DOHH2 (cell line): Measurements from ENCODE around the gene SEMA5A.

Source experiments
- H3F3A ChIP-seq: fragments of 200-600 bp; sonication (generic), shearing (Covaris generic); 2 replicates; pipeline ENCODE4 v1.6.0; 2016; ENCODE audit warnings: antibody characterized with exemption, mild to moderate bottlenecking; ENCODE audit not compliant: control insufficient read depth, insufficient read depth
- H3K27ac ChIP-seq: fragments of 200-600 bp; sonication (generic); 2 replicates; pipeline ENCODE4 v1.5.1; 2014; ENCODE audit warnings: low read depth, mild to moderate bottlenecking, low read length, moderate library complexity
- H3K27me3 ChIP-seq: fragments of 200-600 bp; sonication (generic); 2 replicates; pipeline ENCODE4 v1.6.1; 2014; ENCODE audit warnings: mild to moderate bottlenecking, low read length, mixed read lengths; ENCODE audit not compliant: control insufficient read depth
- H3K36me3 ChIP-seq: fragments of 200-600 bp; sonication (generic); 2 replicates; pipeline ENCODE4 v1.6.1; 2014; ENCODE audit warnings: mild to moderate bottlenecking, low read length, moderate library complexity, mixed read lengths; ENCODE audit not compliant: control insufficient read depth
- H3K4me1 ChIP-seq: fragments of 200-600 bp; sonication (generic); 2 replicates; pipeline ENCODE4 v1.6.1; 2014; ENCODE audit warnings: mild to moderate bottlenecking, low read length, mixed read lengths; ENCODE audit not compliant: control insufficient read depth
- H3K4me2 ChIP-seq: fragments of 200-600 bp; sonication (generic); 2 replicates; pipeline ENCODE4 v1.6.0; 2014; ENCODE audit warnings: mild to moderate bottlenecking, low read length, moderate library complexity
- H3K4me3 ChIP-seq: fragments of 200-600 bp; sonication (generic); 2 replicates; pipeline ENCODE4 v1.5.1; 2014; ENCODE audit warnings: mild to moderate bottlenecking, low read length, mixed read lengths
- H3K79me2 ChIP-seq: fragments of 200-600 bp; sonication (generic); 2 replicates; pipeline ENCODE4 v1.6.1; 2014; ENCODE audit warnings: mild to moderate bottlenecking, low read length, mixed read lengths; ENCODE audit not compliant: control insufficient read depth
- H3K9me2 ChIP-seq: fragments of 200-600 bp; sonication (generic); replicated peaks from 2 replicates; pipeline ENCODE4 v1.6.1; 2014; ENCODE audit warnings: mild to moderate bottlenecking, low read length, mixed read lengths; ENCODE audit not compliant: control insufficient read depth
- H3K9me3 ChIP-seq: fragments of 200-600 bp; sonication (generic); 2 replicates; pipeline ENCODE4 v1.6.1; 2014; ENCODE audit warnings: antibody characterized with exemption, low read length, mixed read lengths; ENCODE audit not compliant: control insufficient read depth, insufficient read depth
- H4K20me1 ChIP-seq: fragments of 200-600 bp; sonication (generic); 2 replicates; pipeline ENCODE4 v1.6.0; 2014; ENCODE audit warnings: low read depth, mild to moderate bottlenecking, antibody characterized with exemption, low read length, moderate library complexity; ENCODE audit not compliant: control insufficient read depth, insufficient read depth
- EZH2phosphoT487 ChIP-seq: fragments of 200-600 bp; sonication (generic); IDR thresholded peaks from 2 replicates; pipeline ENCODE4 v1.6.1; 2017; ENCODE audit warnings: borderline replicate concordance, mild to moderate bottlenecking, antibody characterized with exemption, low read length, moderate library complexity, mixed read lengths
- TF ChIP-seq, protein P1 (sequence below): fragments of 200-600 bp; sonication (generic); IDR thresholded peaks from one replicate; pipeline ENCODE4 v1.5.1; 2014; ENCODE audit warnings: antibody characterized with exemption, mild to moderate bottlenecking, low read depth, low read length; ENCODE audit not compliant: poor library complexity, severe bottlenecking

SEMA5A gene

GRCh38 chr5:9067154-9067553 lies 478.7 kb downstream of the SEMA5A start:
- Histone ChIP-seq H3F3A (no peaks in the 10 kb centered on the region), H4K20me1 (no peaks in the 10 kb centered on the region), H3K36me3 (no peaks in the 10 kb centered on the region), H3K79me2 (no peaks in the 10 kb centered on the region), H3K4me2 (no peak overlapping the region), H3K27me3 (no peaks in the 10 kb centered on the region), H3K4me1 (no peaks in the 10 kb centered on the region), H3K9me3 (no peaks in the 10 kb centered on the region), H3K9me2 (no peaks in the 10 kb centered on the region), H3K4me3 (no peak overlapping the region), H3K27ac (no peak overlapping the region)
- TF ChIP-seq, protein P1, sequence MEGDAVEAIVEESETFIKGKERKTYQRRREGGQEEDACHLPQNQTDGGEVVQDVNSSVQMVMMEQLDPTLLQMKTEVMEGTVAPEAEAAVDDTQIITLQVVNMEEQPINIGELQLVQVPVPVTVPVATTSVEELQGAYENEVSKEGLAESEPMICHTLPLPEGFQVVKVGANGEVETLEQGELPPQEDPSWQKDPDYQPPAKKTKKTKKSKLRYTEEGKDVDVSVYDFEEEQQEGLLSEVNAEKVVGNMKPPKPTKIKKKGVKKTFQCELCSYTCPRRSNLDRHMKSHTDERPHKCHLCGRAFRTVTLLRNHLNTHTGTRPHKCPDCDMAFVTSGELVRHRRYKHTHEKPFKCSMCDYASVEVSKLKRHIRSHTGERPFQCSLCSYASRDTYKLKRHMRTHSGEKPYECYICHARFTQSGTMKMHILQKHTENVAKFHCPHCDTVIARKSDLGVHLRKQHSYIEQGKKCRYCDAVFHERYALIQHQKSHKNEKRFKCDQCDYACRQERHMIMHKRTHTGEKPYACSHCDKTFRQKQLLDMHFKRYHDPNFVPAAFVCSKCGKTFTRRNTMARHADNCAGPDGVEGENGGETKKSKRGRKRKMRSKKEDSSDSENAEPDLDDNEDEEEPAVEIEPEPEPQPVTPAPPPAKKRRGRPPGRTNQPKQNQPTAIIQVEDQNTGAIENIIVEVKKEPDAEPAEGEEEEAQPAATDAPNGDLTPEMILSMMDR: no peak
- no peak for TF ChIP-seq EZH2phosphoT487

DNA sequence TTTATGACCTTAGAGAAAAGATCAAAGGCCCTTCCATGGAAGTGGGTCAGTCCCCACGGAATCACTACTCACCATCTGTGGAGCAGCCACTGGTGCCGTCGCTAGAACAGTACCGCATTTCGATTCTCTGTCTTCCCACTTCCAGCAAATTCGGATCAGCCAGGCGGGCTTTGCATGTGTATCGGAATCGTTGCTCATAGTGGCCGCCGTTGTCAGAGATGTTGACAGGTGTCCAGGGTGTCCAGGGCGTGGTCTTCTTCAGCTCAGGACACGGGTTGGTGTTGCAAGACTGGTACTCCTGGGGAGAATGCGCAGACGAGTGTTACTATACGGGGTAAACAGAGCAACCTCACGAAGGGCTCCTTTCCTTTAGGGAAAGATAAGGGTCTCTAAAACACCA lies 479.5 kb downstream of the SEMA5A start:
- Histone ChIP-seq H3K36me3 (no peaks in the 10 kb centered on the region), H3K4me2 (no peak overlapping the region), H3K27me3 (no peaks in the 10 kb centered on the region), H4K20me1 (no peaks in the 10 kb centered on the region), H3K9me2 (no peaks in the 10 kb centered on the region), H3K4me3 (no peak overlapping the region), H3K27ac (no peak overlapping the region), H3F3A (no peaks in the 10 kb centered on the region), H3K4me1 (no peaks in the 10 kb centered on the region), H3K79me2 (no peaks in the 10 kb centered on the region), H3K9me3 (no peaks in the 10 kb centered on the region)
- TF ChIP-seq, protein P1: no peak
- no peak for TF ChIP-seq EZH2phosphoT487

GRCh38 chr5:9063615-9064245 lies 482.1 kb downstream of the SEMA5A start:
- no peak overlapping the region for H3K27ac ChIP-seq

More at GRCh38 chr5:9063615-9064245, 482.1 kb downstream of the SEMA5A start:
- Histone ChIP-seq H3F3A (no peaks in the 10 kb centered on the region), H3K27me3 (no peaks in the 10 kb centered on the region), H3K9me2 (no peaks in the 10 kb centered on the region), H3K4me1 (no peaks in the 10 kb centered on the region), H3K9me3 (no peaks in the 10 kb centered on the region), H4K20me1 (no peaks in the 10 kb centered on the region), H3K36me3 (no peaks in the 10 kb centered on the region), H3K4me3 (no peak overlapping the region), H3K79me2 (no peaks in the 10 kb centered on the region), H3K4me2 (no peak overlapping the region)
- TF ChIP-seq EZH2phosphoT487: no peak
- TF ChIP-seq, protein P1: no peak
